ENCODE results near the gene POLR2E.

DNA sequence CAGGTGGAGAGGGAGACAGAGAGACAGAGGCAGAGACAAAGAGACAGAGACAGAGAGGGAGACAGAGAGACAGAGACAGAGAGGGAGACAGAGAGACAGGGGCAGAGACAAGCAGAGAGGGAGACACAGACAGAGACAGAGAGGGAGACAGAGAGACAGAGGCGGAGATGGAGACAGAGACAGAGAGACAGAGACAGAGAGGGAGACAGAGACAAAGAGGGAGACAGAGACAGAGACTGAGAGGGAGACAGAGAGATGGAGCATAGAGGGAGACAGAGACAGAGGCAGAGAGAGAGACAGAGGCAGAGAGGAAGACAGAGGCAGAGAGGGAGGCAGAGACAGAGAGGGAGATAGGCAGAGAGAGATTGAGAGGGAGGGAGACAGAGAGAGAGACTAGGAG is 49.6 kb upstream of the POLR2E start:
- TF ChIP-seq, protein P1, sequence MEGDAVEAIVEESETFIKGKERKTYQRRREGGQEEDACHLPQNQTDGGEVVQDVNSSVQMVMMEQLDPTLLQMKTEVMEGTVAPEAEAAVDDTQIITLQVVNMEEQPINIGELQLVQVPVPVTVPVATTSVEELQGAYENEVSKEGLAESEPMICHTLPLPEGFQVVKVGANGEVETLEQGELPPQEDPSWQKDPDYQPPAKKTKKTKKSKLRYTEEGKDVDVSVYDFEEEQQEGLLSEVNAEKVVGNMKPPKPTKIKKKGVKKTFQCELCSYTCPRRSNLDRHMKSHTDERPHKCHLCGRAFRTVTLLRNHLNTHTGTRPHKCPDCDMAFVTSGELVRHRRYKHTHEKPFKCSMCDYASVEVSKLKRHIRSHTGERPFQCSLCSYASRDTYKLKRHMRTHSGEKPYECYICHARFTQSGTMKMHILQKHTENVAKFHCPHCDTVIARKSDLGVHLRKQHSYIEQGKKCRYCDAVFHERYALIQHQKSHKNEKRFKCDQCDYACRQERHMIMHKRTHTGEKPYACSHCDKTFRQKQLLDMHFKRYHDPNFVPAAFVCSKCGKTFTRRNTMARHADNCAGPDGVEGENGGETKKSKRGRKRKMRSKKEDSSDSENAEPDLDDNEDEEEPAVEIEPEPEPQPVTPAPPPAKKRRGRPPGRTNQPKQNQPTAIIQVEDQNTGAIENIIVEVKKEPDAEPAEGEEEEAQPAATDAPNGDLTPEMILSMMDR (IDR thresholded peaks at IDR 0.05) = no peak
- TF ChIP-seq TCF7L2 (IDR thresholded peaks at IDR 0.05; ENCODE audit: low read depth, low read length) (no peak), POLR2AphosphoS5 (IDR thresholded peaks at IDR 0.05; ENCODE audit: low read depth, low read length) (no peak)
- TF ChIP-seq, protein P2, sequence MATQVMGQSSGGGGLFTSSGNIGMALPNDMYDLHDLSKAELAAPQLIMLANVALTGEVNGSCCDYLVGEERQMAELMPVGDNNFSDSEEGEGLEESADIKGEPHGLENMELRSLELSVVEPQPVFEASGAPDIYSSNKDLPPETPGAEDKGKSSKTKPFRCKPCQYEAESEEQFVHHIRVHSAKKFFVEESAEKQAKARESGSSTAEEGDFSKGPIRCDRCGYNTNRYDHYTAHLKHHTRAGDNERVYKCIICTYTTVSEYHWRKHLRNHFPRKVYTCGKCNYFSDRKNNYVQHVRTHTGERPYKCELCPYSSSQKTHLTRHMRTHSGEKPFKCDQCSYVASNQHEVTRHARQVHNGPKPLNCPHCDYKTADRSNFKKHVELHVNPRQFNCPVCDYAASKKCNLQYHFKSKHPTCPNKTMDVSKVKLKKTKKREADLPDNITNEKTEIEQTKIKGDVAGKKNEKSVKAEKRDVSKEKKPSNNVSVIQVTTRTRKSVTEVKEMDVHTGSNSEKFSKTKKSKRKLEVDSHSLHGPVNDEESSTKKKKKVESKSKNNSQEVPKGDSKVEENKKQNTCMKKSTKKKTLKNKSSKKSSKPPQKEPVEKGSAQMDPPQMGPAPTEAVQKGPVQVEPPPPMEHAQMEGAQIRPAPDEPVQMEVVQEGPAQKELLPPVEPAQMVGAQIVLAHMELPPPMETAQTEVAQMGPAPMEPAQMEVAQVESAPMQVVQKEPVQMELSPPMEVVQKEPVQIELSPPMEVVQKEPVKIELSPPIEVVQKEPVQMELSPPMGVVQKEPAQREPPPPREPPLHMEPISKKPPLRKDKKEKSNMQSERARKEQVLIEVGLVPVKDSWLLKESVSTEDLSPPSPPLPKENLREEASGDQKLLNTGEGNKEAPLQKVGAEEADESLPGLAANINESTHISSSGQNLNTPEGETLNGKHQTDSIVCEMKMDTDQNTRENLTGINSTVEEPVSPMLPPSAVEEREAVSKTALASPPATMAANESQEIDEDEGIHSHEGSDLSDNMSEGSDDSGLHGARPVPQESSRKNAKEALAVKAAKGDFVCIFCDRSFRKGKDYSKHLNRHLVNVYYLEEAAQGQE (IDR thresholded peaks at IDR 0.05; ENCODE audit: insufficient read depth in 1 of 2, low read depth in 2 of 2, low read length in 1 of 2) = no peak

All from Panc1 (cell line).